Breast epithelium (tissue), 4 donors: ENCODE results near the gene METAP2. TPM values are rescaled to one million over a fixed set of nuclear protein-coding genes. Genes with fewer than 3 reads are reported as not detected.

ENCODE experiments used
- DNase-seq, 2 donors: peaks; one replicate each; pipeline ENCODE4 v3.0.0-alpha.2; 2019; ENCODE audit warnings: low spot score in 2 of 2
- H3K27ac ChIP-seq, 2 donors: fragments of 200-600 bp; sonication (generic) in 1 of 2; one replicate each; pipeline ENCODE4 v1.5.1; 2016 to 2019; ENCODE audit warnings: mild to moderate bottlenecking in 1 of 2
- H3K27me3 ChIP-seq, 2 donors: fragments of 200-600 bp; sonication (generic) in 1 of 2; one replicate each; pipeline versions ENCODE4 v1.5.1 to v1.6.0; 2017 to 2019; ENCODE audit warnings: control low read depth in 1 of 2, mild to moderate bottlenecking in 1 of 2
- H3K36me3 ChIP-seq: fragments of 200-600 bp; one replicate; pipeline ENCODE4 v1.5.1; 2019
- H3K4me1 ChIP-seq, 2 donors: fragments of 200-600 bp; sonication (generic); one replicate each; pipeline ENCODE4 v1.5.1; 2016 to 2019; ENCODE audit warnings: control low read depth in 1 of 2
- H3K4me3 ChIP-seq, 3 donors: fragments of 200-600 bp; sonication (generic); 1 replicate in 2 of 3; 2 replicates in 1 of 3; pipeline ENCODE4 v1.5.1; 2016 to 2019; ENCODE audit warnings: mild to moderate bottlenecking in 3 of 3, moderate library complexity in 2 of 3
- H3K9me3 ChIP-seq, 2 donors: fragments of 200-600 bp; sonication (generic) in 1 of 2; one replicate each; pipeline ENCODE4 v1.5.1; 2016 to 2019; ENCODE audit warnings: control low read depth in 1 of 2
- CTCF ChIP-seq, 3 donors: fragments of 450-650 bp; IDR thresholded peaks; one replicate each; pipeline ENCODE4 v1.5.1; 2016 to 2017; ENCODE audit warnings: antibody characterized with exemption in 3 of 3, mild to moderate bottlenecking in 3 of 3, moderate library complexity in 3 of 3
- POLR2A ChIP-seq: fragments of 450-650 bp; IDR thresholded peaks from one replicate; pipeline ENCODE4 v1.6.1; 2016; ENCODE audit warnings: antibody characterized with exemption, mild to moderate bottlenecking, moderate library complexity
- POLR2AphosphoS5 ChIP-seq, 3 donors: sonication (generic); formaldehyde crosslinking; IDR thresholded peaks; one replicate each; pipeline ENCODE4 v1.6.1; 2017; ENCODE audit warnings: antibody characterized with exemption in 3 of 3
- intact Hi-C: fragments of 100-400 bp; cut with DNase I; formaldehyde crosslinking; loops from one replicate; pipeline ENCODE4 v1.15.1; 2023; ENCODE audit warnings: low total_unique reads
- total RNA-seq, 3 donors: library from RNA; depleted of rRNA; stranded (reverse); fragments of >200 nt; gene quantifications; one replicate each; pipeline ENCODE4 v1.1.0, GENCODE V29; 2016

Gene METAP2
- total RNA-seq, 3 donors from 2014 or later = 58.7 to 67.8 (median 59.6) TPM

GRCh38 chr12:95532851-95533250 lies 58.9 kb downstream of the METAP2 start:
- Histone ChIP-seq H3K4me1 (no peaks in the 10 kb centered on the region), H3K4me3 (no peak overlapping the region), H3K27me3 (no peaks in the 10 kb centered on the region), H3K36me3 (no peaks in the 10 kb centered on the region), H3K27ac (no peak overlapping the region), H3K9me3 (no peaks in the 10 kb centered on the region)
- TF ChIP-seq POLR2A (no peak), CTCF (IDR thresholded peaks at IDR 0.05) (no peak), POLR2AphosphoS5 (IDR thresholded peaks at IDR 0.05) (no peak)
- no peak for DNase-seq
- intact Hi-C loops = loop anchor here (10.0 kb wide), 1 partner anchor 418 kb away; no protein-coding TSS in a partner anchor

GRCh38 chr12:95533985-95534384 lies 60.0 kb downstream of the METAP2 start:
- no peak for DNase-seq
- TF ChIP-seq POLR2A (no peak), CTCF (IDR thresholded peaks at IDR 0.05) (no peak), POLR2AphosphoS5 (IDR thresholded peaks at IDR 0.05) (no peak)
- H3K9me3 ChIP-seq = no peaks in the 10 kb centered on the region
- intact Hi-C loops = loop anchor here (10.0 kb wide), 1 partner anchor 419 kb away; no protein-coding TSS in a partner anchor
- H3K27ac ChIP-seq = no peak overlapping the region
- H3K27me3 ChIP-seq = no peaks in the 10 kb centered on the region
- no peaks in the 10 kb centered on the region for H3K4me1 ChIP-seq
- H3K4me3 ChIP-seq = no peak overlapping the region
- H3K36me3 ChIP-seq = no peaks in the 10 kb centered on the region

- no peak for DNase-seq
- no peaks in the 10 kb centered on the region for H3K36me3 ChIP-seq
- H3K4me3 ChIP-seq = no peak overlapping the region
- no peak overlapping the region for H3K27ac ChIP-seq
- no peaks in the 10 kb centered on the region for H3K27me3 ChIP-seq
- H3K4me1 ChIP-seq = no peaks in the 10 kb centered on the region
- intact Hi-C loops = loop anchor here (10.0 kb wide), 1 partner anchor 423 kb away; no protein-coding TSS in a partner anchor
- H3K9me3 ChIP-seq = no peaks in the 10 kb centered on the region
- TF ChIP-seq POLR2A (no peak), POLR2AphosphoS5 (IDR thresholded peaks at IDR 0.05) (no peak), CTCF (IDR thresholded peaks at IDR 0.05) (no peak)
These were observed 64.1 kb downstream of the METAP2 start for GRCh38 chr12:95538006-95538405.

GRCh38 chr12:95538656-95539055 lies 64.7 kb downstream of the METAP2 start:
- TF ChIP-seq POLR2A (no peak), CTCF (IDR thresholded peaks at IDR 0.05) (no peak), POLR2AphosphoS5 (IDR thresholded peaks at IDR 0.05) (no peak)
- Histone ChIP-seq H3K36me3 (no peaks in the 10 kb centered on the region), H3K4me3 (no peak overlapping the region), H3K9me3 (no peaks in the 10 kb centered on the region), H3K27ac (no peak overlapping the region), H3K4me1 (no peaks in the 10 kb centered on the region), H3K27me3 (no peaks in the 10 kb centered on the region)
- intact Hi-C loops = loop anchor here (10.0 kb wide), 1 partner anchor 424 kb away; no protein-coding TSS in a partner anchor
- DNase-seq = no peak

- Histone ChIP-seq H3K27me3 (no peaks in the 10 kb centered on the region), H3K4me3 (no peak overlapping the region), H3K4me1 (no peaks in the 10 kb centered on the region), H3K9me3 (no peaks in the 10 kb centered on the region), H3K36me3 (no peaks in the 10 kb centered on the region), H3K27ac (no peak overlapping the region)
- TF ChIP-seq CTCF (IDR thresholded peaks at IDR 0.05) = no peak
- no peak for TF ChIP-seq POLR2A
- no peak for TF ChIP-seq POLR2AphosphoS5 (IDR thresholded peaks at IDR 0.05)
- DNase-seq = no peak
- intact Hi-C loops = no loop called here
These were observed 67.5 kb downstream of the METAP2 start for GRCh38 chr12:95541436-95541835.
